DOHH2 (cell line): Measurements from ENCODE around the gene CYB5R2.

Experiments used
- H3F3A ChIP-seq: fragments of 200-600 bp; sonication (generic), shearing (Covaris generic); 2 replicates; pipeline ENCODE4 v1.6.0; 2016; ENCODE audit warnings: antibody characterized with exemption, mild to moderate bottlenecking; ENCODE audit not compliant: control insufficient read depth, insufficient read depth
- H3K27ac ChIP-seq: fragments of 200-600 bp; sonication (generic); 2 replicates; pipeline ENCODE4 v1.5.1; 2014; ENCODE audit warnings: low read depth, mild to moderate bottlenecking, low read length, moderate library complexity
- H3K27me3 ChIP-seq: fragments of 200-600 bp; sonication (generic); 2 replicates; pipeline ENCODE4 v1.6.1; 2014; ENCODE audit warnings: mild to moderate bottlenecking, low read length, mixed read lengths; ENCODE audit not compliant: control insufficient read depth
- H3K36me3 ChIP-seq: fragments of 200-600 bp; sonication (generic); 2 replicates; pipeline ENCODE4 v1.6.1; 2014; ENCODE audit warnings: mild to moderate bottlenecking, low read length, moderate library complexity, mixed read lengths; ENCODE audit not compliant: control insufficient read depth
- H3K4me1 ChIP-seq: fragments of 200-600 bp; sonication (generic); 2 replicates; pipeline ENCODE4 v1.6.1; 2014; ENCODE audit warnings: mild to moderate bottlenecking, low read length, mixed read lengths; ENCODE audit not compliant: control insufficient read depth
- H3K4me2 ChIP-seq: fragments of 200-600 bp; sonication (generic); 2 replicates; pipeline ENCODE4 v1.6.0; 2014; ENCODE audit warnings: mild to moderate bottlenecking, low read length, moderate library complexity
- H3K4me3 ChIP-seq: fragments of 200-600 bp; sonication (generic); 2 replicates; pipeline ENCODE4 v1.5.1; 2014; ENCODE audit warnings: mild to moderate bottlenecking, low read length, mixed read lengths
- H3K79me2 ChIP-seq: fragments of 200-600 bp; sonication (generic); 2 replicates; pipeline ENCODE4 v1.6.1; 2014; ENCODE audit warnings: mild to moderate bottlenecking, low read length, mixed read lengths; ENCODE audit not compliant: control insufficient read depth
- H3K9me2 ChIP-seq: fragments of 200-600 bp; sonication (generic); replicated peaks from 2 replicates; pipeline ENCODE4 v1.6.1; 2014; ENCODE audit warnings: mild to moderate bottlenecking, low read length, mixed read lengths; ENCODE audit not compliant: control insufficient read depth
- H3K9me3 ChIP-seq: fragments of 200-600 bp; sonication (generic); 2 replicates; pipeline ENCODE4 v1.6.1; 2014; ENCODE audit warnings: antibody characterized with exemption, low read length, mixed read lengths; ENCODE audit not compliant: control insufficient read depth, insufficient read depth
- H4K20me1 ChIP-seq: fragments of 200-600 bp; sonication (generic); 2 replicates; pipeline ENCODE4 v1.6.0; 2014; ENCODE audit warnings: low read depth, mild to moderate bottlenecking, antibody characterized with exemption, low read length, moderate library complexity; ENCODE audit not compliant: control insufficient read depth, insufficient read depth
- EZH2phosphoT487 ChIP-seq: fragments of 200-600 bp; sonication (generic); IDR thresholded peaks from 2 replicates; pipeline ENCODE4 v1.6.1; 2017; ENCODE audit warnings: borderline replicate concordance, mild to moderate bottlenecking, antibody characterized with exemption, low read length, moderate library complexity, mixed read lengths
- TF ChIP-seq, protein P1 (sequence below): fragments of 200-600 bp; sonication (generic); IDR thresholded peaks from one replicate; pipeline ENCODE4 v1.5.1; 2014; ENCODE audit warnings: antibody characterized with exemption, mild to moderate bottlenecking, low read depth, low read length; ENCODE audit not compliant: poor library complexity, severe bottlenecking

The CYB5R2 gene

DNA sequence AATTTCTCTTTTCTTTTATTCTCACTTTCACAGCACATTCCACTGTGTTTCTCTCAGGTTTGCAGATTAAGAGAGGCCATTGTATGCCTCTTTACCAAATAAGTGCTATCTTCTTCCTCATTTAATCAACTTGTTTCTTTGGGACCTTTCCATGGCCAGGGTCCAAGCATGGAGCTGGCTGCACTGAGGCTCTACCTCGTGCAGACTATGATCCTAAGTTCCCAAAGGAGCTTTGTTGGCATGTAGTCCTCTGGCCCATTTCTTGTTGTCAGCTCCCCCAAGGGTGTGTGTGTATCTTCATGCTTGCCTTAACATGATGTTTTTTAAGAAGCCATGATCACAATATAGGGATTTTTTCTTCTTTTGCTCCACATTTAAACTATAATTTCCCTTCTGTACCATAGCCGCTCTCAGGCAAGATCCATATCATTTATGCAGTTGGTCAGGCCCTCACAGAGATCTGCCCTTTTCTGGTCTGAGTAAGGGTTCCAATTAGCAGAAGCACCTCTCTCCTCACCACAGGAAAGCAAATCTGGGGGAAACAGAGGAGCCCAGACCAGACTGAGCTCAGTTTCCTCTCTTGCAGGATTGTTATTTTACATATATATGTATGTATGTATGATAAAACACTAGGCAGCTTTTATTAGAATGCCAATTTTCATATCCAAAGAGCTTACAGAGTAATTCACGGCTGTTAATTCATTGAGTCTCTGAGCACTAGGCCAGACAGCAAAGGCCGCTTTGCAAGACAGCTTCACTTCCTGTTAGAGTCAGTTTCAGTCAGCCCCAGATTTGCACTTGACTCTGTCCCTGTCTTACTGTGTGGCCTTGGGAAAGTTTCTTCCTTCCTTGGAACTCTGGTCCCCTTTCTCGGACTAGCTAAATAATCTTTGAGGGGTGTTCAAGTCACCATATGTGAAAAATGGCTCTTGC lies 34.3 kb downstream of the CYB5R2 start:
- H3K4me3 ChIP-seq, result no peak overlapping the region
- H3K9me3 ChIP-seq, result no peaks in the 10 kb centered on the region
- peaks cover 4% of the 10 kb centered on the region; the same call in 1 of the 2 replicates for H3K36me3 ChIP-seq
- H3K4me2 ChIP-seq, result peak overlapping the region; percentile 11; the same call in 1 of the 2 replicates
- H3K4me1 ChIP-seq, result peaks cover 12% of the 10 kb centered on the region
- no peaks in the 10 kb centered on the region for H3K79me2 ChIP-seq
- no peaks in the 10 kb centered on the region for H4K20me1 ChIP-seq
- TF ChIP-seq EZH2phosphoT487, result no peak
- TF ChIP-seq, protein P1, sequence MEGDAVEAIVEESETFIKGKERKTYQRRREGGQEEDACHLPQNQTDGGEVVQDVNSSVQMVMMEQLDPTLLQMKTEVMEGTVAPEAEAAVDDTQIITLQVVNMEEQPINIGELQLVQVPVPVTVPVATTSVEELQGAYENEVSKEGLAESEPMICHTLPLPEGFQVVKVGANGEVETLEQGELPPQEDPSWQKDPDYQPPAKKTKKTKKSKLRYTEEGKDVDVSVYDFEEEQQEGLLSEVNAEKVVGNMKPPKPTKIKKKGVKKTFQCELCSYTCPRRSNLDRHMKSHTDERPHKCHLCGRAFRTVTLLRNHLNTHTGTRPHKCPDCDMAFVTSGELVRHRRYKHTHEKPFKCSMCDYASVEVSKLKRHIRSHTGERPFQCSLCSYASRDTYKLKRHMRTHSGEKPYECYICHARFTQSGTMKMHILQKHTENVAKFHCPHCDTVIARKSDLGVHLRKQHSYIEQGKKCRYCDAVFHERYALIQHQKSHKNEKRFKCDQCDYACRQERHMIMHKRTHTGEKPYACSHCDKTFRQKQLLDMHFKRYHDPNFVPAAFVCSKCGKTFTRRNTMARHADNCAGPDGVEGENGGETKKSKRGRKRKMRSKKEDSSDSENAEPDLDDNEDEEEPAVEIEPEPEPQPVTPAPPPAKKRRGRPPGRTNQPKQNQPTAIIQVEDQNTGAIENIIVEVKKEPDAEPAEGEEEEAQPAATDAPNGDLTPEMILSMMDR, result no peak
- H3K27me3 ChIP-seq, result no peaks in the 10 kb centered on the region
- peak overlapping the region; percentile 1; the same call in 1 of the 2 replicates for H3K27ac ChIP-seq
- no peaks in the 10 kb centered on the region for H3K9me2 ChIP-seq
- no peaks in the 10 kb centered on the region for H3F3A ChIP-seq

DNA sequence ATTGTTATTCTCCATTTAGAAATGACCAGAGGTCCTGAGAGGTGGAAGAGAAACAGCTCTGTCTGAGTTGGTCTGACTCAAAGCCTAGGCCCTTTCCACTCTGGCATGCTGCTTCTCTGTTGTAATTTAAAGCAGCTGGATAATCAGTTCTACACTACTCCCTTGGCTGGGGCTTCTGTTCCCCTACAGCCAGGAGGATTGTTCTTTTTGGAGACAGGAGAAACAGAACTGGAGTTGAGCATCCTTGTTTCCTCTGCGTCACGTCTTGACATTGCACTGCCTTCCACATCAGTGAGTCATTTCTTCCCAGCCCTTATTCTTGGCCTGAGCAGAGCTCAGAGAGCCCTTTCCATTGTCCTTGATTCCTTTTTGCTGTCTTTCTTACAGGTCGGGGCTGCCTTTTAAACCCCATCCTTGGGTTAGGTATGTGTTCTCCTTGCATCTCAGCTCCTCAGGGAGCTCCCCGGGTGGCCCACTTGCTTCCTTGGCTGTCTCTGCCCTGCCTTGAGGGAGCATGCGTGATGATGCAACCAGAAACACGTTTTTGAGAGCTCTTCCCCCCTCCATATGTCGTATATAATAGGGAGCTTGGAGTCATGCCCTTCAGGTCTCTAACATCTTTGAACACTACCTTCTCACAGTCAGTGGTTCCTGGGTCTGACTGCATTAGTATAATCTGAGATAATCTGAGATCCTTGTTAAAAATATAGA lies 35.7 kb downstream of the CYB5R2 start:
- H3F3A ChIP-seq, result no peaks in the 10 kb centered on the region
- no peak overlapping the region for H3K27ac ChIP-seq
- no peaks in the 10 kb centered on the region for H3K27me3 ChIP-seq
- no peaks in the 10 kb centered on the region for H3K9me2 ChIP-seq
- H3K9me3 ChIP-seq, result no peaks in the 10 kb centered on the region
- H3K4me1 ChIP-seq, result peaks cover 12% of the 10 kb centered on the region
- H3K36me3 ChIP-seq, result peaks cover 10% of the 10 kb centered on the region
- no peak overlapping the region for H3K4me3 ChIP-seq
- no peaks in the 10 kb centered on the region for H4K20me1 ChIP-seq
- TF ChIP-seq EZH2phosphoT487, result no peak
- no peak overlapping the region for H3K4me2 ChIP-seq
- H3K79me2 ChIP-seq, result no peaks in the 10 kb centered on the region

DNA sequence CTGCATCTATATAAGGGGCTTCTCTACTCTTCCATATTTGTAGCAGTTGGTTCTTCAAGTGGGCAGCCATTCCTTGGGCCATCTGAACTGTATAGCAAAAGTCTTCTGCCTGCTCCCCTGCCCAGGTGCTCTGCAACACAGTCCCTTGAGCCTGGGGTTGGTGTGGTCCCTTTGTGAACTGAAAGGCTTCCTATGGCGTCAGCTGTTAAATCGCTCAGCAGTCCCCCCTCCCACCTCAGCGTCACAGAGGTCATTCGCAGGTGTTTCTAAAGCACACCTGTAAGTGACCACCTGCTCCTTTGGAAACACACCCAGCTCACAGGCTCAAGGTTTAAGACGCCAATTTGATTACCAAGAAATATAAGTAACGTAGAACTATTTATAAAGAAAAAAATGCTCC lies 37.0 kb downstream of the CYB5R2 start:
- no peaks in the 10 kb centered on the region for H3K79me2 ChIP-seq
- no peak overlapping the region for H3K27ac ChIP-seq
- no peaks in the 10 kb centered on the region for H3K9me3 ChIP-seq
- no peaks in the 10 kb centered on the region for H3F3A ChIP-seq
- H3K36me3 ChIP-seq, result peaks cover 16% of the 10 kb centered on the region
- H3K9me2 ChIP-seq, result no peaks in the 10 kb centered on the region
- H3K4me2 ChIP-seq, result no peak overlapping the region
- H4K20me1 ChIP-seq, result no peaks in the 10 kb centered on the region
- TF ChIP-seq EZH2phosphoT487, result no peak
- TF ChIP-seq, protein P1, result no peak
- H3K4me1 ChIP-seq, result peaks cover 12% of the 10 kb centered on the region
- H3K4me3 ChIP-seq, result no peak overlapping the region
- H3K27me3 ChIP-seq, result no peaks in the 10 kb centered on the region

DNA sequence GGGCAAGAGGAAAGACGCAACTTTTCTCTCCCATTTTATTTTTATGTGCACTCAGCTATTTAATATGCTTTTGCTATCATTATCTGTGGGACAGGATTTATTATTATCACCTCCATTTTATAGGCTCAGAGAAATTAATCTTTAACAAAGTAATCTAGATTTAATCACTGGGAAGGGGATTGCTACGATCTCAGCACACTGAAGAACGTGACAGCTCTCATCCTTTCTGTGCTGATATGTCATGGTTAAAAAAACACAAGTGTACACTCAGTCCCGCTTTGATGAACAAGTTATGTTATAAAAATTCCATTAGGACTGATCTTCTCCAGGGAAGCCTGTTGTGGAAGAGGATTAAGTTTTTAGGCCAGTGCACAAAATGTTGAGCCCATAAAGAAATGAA lies 37.6 kb downstream of the CYB5R2 start:
- H3K9me2 ChIP-seq, result no peaks in the 10 kb centered on the region
- H3F3A ChIP-seq, result no peaks in the 10 kb centered on the region
- no peaks in the 10 kb centered on the region for H4K20me1 ChIP-seq
- H3K4me2 ChIP-seq, result no peak overlapping the region
- H3K27me3 ChIP-seq, result no peaks in the 10 kb centered on the region
- no peaks in the 10 kb centered on the region for H3K79me2 ChIP-seq
- H3K27ac ChIP-seq, result no peak overlapping the region
- no peak for TF ChIP-seq EZH2phosphoT487
- TF ChIP-seq, protein P1, result no peak
- H3K4me1 ChIP-seq, result peaks cover 12% of the 10 kb centered on the region
- no peaks in the 10 kb centered on the region for H3K9me3 ChIP-seq
- H3K36me3 ChIP-seq, result peaks cover 16% of the 10 kb centered on the region
- no peak overlapping the region for H3K4me3 ChIP-seq
